HEK293 (cell line): ENCODE data around the gene GTPBP4.

Experiments used
- FEZF1 ChIP-seq: fragments of 450-650 bp; formaldehyde crosslinking; IDR thresholded peaks from 2 replicates; pipeline ENCODE4 v1.5.1; 2016; ENCODE audit warnings: missing biosample characterization, missing genetic modification characterization
- GFI1B ChIP-seq: fragments of 450-650 bp; formaldehyde crosslinking; IDR thresholded peaks from 2 replicates; pipeline ENCODE4 v1.5.1; 2016; ENCODE audit warnings: missing biosample characterization, missing genetic modification characterization
- HIC1 ChIP-seq: fragments of 450-650 bp; formaldehyde crosslinking; IDR thresholded peaks from 2 replicates; pipeline ENCODE4 v1.5.1; 2016; ENCODE audit warnings: missing biosample characterization, missing genetic modification characterization
- ZBTB20 ChIP-seq: fragments of 450-650 bp; formaldehyde crosslinking; IDR thresholded peaks from 2 replicates; pipeline ENCODE4 v1.5.1; 2016; ENCODE audit warnings: missing biosample characterization, missing genetic modification characterization
- ZFHX2 ChIP-seq: fragments of 450-650 bp; formaldehyde crosslinking; conservative IDR thresholded peaks from 2 replicates; pipeline ENCODE4 v1.5.1; 2016; ENCODE audit warnings: missing biosample characterization, missing genetic modification characterization
- ZFP41 ChIP-seq: fragments of 450-650 bp; formaldehyde crosslinking; IDR thresholded peaks from 2 replicates; pipeline ENCODE4 v1.5.1; 2016; ENCODE audit warnings: missing biosample characterization, missing genetic modification characterization, borderline replicate concordance
- ZNF133 ChIP-seq: fragments of 450-650 bp; formaldehyde crosslinking; IDR thresholded peaks from 2 replicates; pipeline ENCODE4 v1.5.1; 2016; ENCODE audit warnings: missing biosample characterization, missing genetic modification characterization
- ZNF148 ChIP-seq: fragments of 450-650 bp; formaldehyde crosslinking; IDR thresholded peaks from 2 replicates; pipeline ENCODE4 v1.5.0; 2017; ENCODE audit warnings: missing biosample characterization, missing genetic modification characterization, borderline replicate concordance
- ZNF169 ChIP-seq: fragments of 450-650 bp; formaldehyde crosslinking; IDR thresholded peaks from 2 replicates; pipeline ENCODE4 v1.5.1; 2016; ENCODE audit warnings: missing biosample characterization, missing genetic modification characterization
- ZNF175 ChIP-seq: fragments of 450-650 bp; formaldehyde crosslinking; IDR thresholded peaks from 2 replicates; pipeline ENCODE4 v1.5.1; 2016; ENCODE audit warnings: missing biosample characterization, missing genetic modification characterization
- ZNF221 ChIP-seq: fragments of 450-650 bp; formaldehyde crosslinking; IDR thresholded peaks from 2 replicates; pipeline ENCODE4 v1.5.1; 2017; ENCODE audit warnings: missing biosample characterization, missing genetic modification characterization, borderline replicate concordance
- ZNF23 ChIP-seq: fragments of 450-650 bp; formaldehyde crosslinking; IDR thresholded peaks from 2 replicates; pipeline ENCODE4 v1.5.1; 2016; ENCODE audit warnings: missing biosample characterization, missing genetic modification characterization, borderline replicate concordance
- ZNF26 ChIP-seq: fragments of 450-650 bp; formaldehyde crosslinking; IDR thresholded peaks from 2 replicates; pipeline ENCODE4 v1.5.1; 2016; ENCODE audit warnings: missing biosample characterization, missing genetic modification characterization
- ZNF350 ChIP-seq: fragments of 450-650 bp; formaldehyde crosslinking; IDR thresholded peaks from 2 replicates; pipeline ENCODE4 v1.5.0; 2017; ENCODE audit warnings: missing biosample characterization, mild to moderate bottlenecking, missing genetic modification characterization
- ZNF423 ChIP-seq: fragments of 450-650 bp; formaldehyde crosslinking; IDR thresholded peaks from 2 replicates; pipeline ENCODE4 v1.5.1; 2016; ENCODE audit warnings: missing biosample characterization, missing genetic modification characterization
- ZNF426 ChIP-seq: fragments of 450-650 bp; formaldehyde crosslinking; IDR thresholded peaks from 2 replicates; pipeline ENCODE4 v1.5.1; 2017; ENCODE audit warnings: missing biosample characterization, missing genetic modification characterization, mild to moderate bottlenecking, inconsistent platforms, moderate library complexity
- ZNF449 ChIP-seq: fragments of 450-650 bp; formaldehyde crosslinking; IDR thresholded peaks from 2 replicates; pipeline ENCODE4 v1.5.1; 2017; ENCODE audit warnings: missing biosample characterization, mild to moderate bottlenecking, missing genetic modification characterization, moderate library complexity
- ZNF548 ChIP-seq: fragments of 450-650 bp; formaldehyde crosslinking; IDR thresholded peaks from 2 replicates; pipeline ENCODE4 v1.5.1; 2016; ENCODE audit warnings: missing biosample characterization, missing genetic modification characterization
- ZNF561 ChIP-seq: fragments of 450-650 bp; IDR thresholded peaks from 2 replicates; pipeline ENCODE4 v1.5.1; 2018; ENCODE audit warnings: missing biosample characterization, missing genetic modification characterization, borderline replicate concordance
- ZNF596 ChIP-seq: fragments of 450-650 bp; IDR thresholded peaks from 2 replicates; pipeline ENCODE4 v1.5.0; 2018; ENCODE audit warnings: missing biosample characterization, mild to moderate bottlenecking, missing genetic modification characterization, moderate library complexity
- ZNF701 ChIP-seq: fragments of 450-650 bp; formaldehyde crosslinking; IDR thresholded peaks from 2 replicates; pipeline ENCODE4 v1.5.1; 2016; ENCODE audit warnings: missing biosample characterization, missing genetic modification characterization
- ZNF704 ChIP-seq: fragments of 450-650 bp; formaldehyde crosslinking; IDR thresholded peaks from 2 replicates; pipeline ENCODE4 v1.5.1; 2016; ENCODE audit warnings: missing biosample characterization, missing genetic modification characterization
- ZNF707 ChIP-seq: fragments of 450-650 bp; formaldehyde crosslinking; IDR thresholded peaks from 2 replicates; pipeline ENCODE4 v1.5.1; 2016; ENCODE audit warnings: missing biosample characterization, missing genetic modification characterization
- ZNF830 ChIP-seq: fragments of 450-650 bp; IDR thresholded peaks from 2 replicates; pipeline ENCODE4 v1.5.0; 2018; ENCODE audit warnings: missing biosample characterization, missing genetic modification characterization, low read depth, mild to moderate bottlenecking, moderate library complexity
- ZSCAN23 ChIP-seq: fragments of 450-650 bp; formaldehyde crosslinking; IDR thresholded peaks from 2 replicates; pipeline ENCODE4 v1.5.1; 2016; ENCODE audit warnings: missing biosample characterization, missing genetic modification characterization
- ZSCAN30 ChIP-seq: fragments of 450-650 bp; IDR thresholded peaks from 2 replicates; pipeline ENCODE4 v1.5.1; 2018; ENCODE audit warnings: missing biosample characterization, mild to moderate bottlenecking, missing genetic modification characterization, moderate library complexity
- TF ChIP-seq, protein P1 (sequence below): fragments of 450-650 bp; IDR thresholded peaks from 2 replicates; pipeline ENCODE4 v1.5.1; 2018; ENCODE audit warnings: missing biosample characterization, mild to moderate bottlenecking, missing genetic modification characterization

GTPBP4 gene

GRCh38 chr10:1048732-1049424 is 60.6 kb downstream of the GTPBP4 start, which contains the start of gene IDI1 (continued):
- TF ChIP-seq ZNF221 (tag by site-specific recombination): no peak
- TF ChIP-seq ZFHX2 (tag by site-specific recombination): peak; percentile 84
- no peak for TF ChIP-seq ZNF26 (tag by site-specific recombination)
- no peak for TF ChIP-seq ZNF561 (tag by site-specific recombination)
- no peak for TF ChIP-seq ZNF175 (tag by site-specific recombination)
- TF ChIP-seq GFI1B (tag by site-specific recombination): no peak
- no peak for TF ChIP-seq ZNF350 (tag by site-specific recombination)
- peak; percentile 82; the same call in 1 of the 2 replicates for TF ChIP-seq ZBTB20 (tag by site-specific recombination)
- no peak for TF ChIP-seq ZNF707 (tag by site-specific recombination)
- no peak; the same call in 1 of the 2 replicates for TF ChIP-seq ZSCAN23 (tag by site-specific recombination)
- no peak for TF ChIP-seq ZNF701
- no peak; the same call in 1 of the 2 replicates for TF ChIP-seq FEZF1
- TF ChIP-seq ZSCAN30: peak; percentile 84
- no peak for TF ChIP-seq ZNF423 (tag by site-specific recombination)
- TF ChIP-seq HIC1 (tag by site-specific recombination): peak; percentile 99
- TF ChIP-seq ZFP41: no peak
- peak; percentile 53 for TF ChIP-seq ZNF449 (tag by site-specific recombination)
- TF ChIP-seq ZNF704 (tag by site-specific recombination): no peak
- no peak for TF ChIP-seq ZNF169
- TF ChIP-seq ZNF830 (tag by site-specific recombination): no peak
- TF ChIP-seq ZNF148 (tag by site-specific recombination): no peak
- TF ChIP-seq, protein P1, sequence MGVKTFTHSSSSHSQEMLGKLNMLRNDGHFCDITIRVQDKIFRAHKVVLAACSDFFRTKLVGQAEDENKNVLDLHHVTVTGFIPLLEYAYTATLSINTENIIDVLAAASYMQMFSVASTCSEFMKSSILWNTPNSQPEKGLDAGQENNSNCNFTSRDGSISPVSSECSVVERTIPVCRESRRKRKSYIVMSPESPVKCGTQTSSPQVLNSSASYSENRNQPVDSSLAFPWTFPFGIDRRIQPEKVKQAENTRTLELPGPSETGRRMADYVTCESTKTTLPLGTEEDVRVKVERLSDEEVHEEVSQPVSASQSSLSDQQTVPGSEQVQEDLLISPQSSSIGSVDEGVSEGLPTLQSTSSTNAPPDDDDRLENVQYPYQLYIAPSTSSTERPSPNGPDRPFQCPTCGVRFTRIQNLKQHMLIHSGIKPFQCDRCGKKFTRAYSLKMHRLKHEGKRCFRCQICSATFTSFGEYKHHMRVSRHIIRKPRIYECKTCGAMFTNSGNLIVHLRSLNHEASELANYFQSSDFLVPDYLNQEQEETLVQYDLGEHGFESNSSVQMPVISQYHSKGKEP (tag by site-specific recombination): no peak
- TF ChIP-seq ZNF133 (tag by site-specific recombination): no peak
- no peak for TF ChIP-seq ZNF596
- TF ChIP-seq ZNF23 (tag by site-specific recombination): no peak
- TF ChIP-seq ZNF548: no peak
- TF ChIP-seq ZNF426 (tag by site-specific recombination): no peak
